GM18519 (cell line): ENCODE results near the gene PCDH1.
A peak's percentile ranks its signal among the peaks of the same experiment; 100 is the strongest.

ENCODE experiments used
- ATAC-seq: cut with Tn5 transposase; IDR thresholded peaks from one replicate; pipeline ENCODE4 v1.9.1; 2021; ENCODE audit warnings: mild to moderate bottlenecking, moderate library complexity; ENCODE audit not compliant: unreplicated experiment, low FRiP score

PCDH1 gene

GRCh38 chr5:141857226-141857625, 21.0 kb downstream of the PCDH1 start:
- no peak for ATAC-seq

DNA sequence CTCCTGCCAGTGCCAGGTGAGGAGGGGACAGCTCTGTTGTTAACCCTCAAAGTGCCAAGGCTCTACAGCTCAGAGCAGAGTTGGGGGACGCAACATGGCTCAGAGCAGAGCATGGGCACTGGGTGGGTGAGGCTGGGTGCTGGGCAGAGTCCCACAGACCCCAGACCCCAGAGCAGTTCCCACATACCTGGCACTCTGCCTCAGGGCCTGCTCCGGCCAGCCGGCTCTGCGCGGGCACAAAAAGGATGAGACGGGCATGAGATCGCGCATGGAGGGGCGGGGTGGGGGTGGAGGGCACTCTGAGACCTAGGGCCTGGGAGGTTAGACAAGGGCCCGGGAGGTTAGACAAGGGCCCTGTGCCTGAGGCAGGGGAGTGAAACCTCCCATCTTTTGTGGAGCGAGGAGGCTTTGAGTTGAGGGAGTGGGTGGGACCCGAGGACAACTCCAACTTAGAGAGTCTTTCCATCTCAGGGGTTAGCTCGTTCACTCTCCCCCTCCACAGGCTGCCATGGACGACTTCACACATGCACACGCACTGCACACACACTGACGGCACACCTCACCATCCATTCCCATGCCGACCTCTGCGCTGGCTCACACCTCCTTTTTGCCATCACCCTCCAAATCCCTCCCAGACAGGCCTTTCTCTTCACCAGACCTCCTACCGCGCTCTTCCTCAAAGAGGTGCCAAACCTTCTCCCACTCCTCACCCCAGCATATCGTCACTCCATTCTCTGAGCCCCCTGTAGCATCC, 22.0 kb downstream of the PCDH1 start:
- no peak for ATAC-seq

DNA sequence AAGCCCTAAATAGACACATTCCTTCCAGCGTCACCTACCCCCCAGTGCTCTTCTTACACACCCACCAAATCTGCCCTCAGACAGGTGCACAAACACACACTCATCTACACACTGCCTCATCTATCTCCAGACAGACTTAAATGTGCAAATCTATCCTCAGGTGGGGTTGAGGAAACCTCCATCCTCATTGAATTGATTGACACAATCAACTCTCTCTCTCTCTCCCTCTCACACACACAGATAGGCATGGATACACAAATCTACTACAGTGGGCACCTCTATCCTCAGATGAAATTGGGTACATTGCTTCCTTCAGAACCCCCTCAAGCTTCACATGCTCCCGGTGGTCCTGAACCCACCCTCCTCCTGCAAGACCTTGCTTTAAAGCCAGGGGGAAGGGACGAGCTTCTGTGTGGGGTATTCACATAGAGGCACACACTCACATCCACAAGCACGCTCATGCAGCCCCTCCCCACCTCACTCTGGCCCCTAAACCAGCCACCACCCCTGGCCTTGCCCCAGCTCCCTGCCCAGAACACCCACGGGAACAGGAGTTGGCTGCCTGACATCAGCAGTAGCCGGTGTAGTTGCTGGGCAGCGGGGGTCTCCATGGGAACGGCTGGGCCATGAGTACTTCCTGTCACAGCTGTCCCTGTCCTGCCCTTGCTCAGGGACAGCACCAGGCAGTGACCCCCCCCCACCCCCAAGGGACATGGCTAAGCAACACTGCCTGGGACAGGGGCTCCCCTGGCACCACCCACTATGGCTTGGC, 22.8 kb downstream of the PCDH1 start:
- no peak for ATAC-seq

- ATAC-seq: no peak
Observed at GRCh38 chr5:141853895-141854626, 24.1 kb downstream of the PCDH1 start.

DNA sequence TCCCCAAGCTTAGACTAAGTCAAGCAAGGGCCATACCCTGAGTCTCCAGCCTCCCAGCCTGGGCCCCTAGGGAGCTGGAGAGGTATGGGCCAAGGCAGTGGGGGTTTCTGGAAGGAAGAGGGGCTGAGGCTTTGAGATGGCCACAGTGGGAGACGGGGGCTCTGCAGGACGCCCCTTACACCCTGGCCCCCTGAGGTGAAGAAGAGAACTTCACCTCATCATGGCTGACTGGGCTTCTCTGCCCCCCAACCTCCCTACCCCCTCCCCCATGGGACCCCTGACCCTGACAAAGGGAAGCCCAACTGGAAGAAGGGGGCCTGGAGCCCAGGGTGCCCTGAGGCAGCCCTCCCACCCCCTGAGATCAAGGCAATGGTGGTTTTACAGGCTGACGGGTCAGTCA, 25.8 kb downstream of the PCDH1 start:
- ATAC-seq: no peak

- no peak for ATAC-seq
Observed at GRCh38 chr5:141851195-141851874, 26.9 kb downstream of the PCDH1 start.

DNA sequence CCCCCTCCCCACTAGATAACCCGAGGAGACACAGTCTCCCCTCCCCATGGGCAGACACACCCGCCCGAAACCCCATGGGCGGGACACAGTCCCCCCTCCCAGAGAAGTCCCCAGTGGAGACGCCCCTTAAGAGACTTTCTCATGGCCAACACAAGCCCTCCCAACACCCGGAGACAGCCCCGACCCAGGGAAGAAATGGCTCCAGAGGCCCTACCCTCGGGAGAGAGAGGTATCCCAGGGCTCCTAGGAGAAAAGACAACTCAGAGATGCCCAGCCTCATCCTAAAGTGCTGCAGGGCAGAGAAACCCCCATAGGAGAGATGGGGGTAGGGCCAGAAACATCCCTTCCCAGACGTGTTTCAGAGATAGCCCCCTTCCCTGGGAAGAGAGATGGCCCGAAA, 27.4 kb downstream of the PCDH1 start:
- no peak for ATAC-seq

DNA sequence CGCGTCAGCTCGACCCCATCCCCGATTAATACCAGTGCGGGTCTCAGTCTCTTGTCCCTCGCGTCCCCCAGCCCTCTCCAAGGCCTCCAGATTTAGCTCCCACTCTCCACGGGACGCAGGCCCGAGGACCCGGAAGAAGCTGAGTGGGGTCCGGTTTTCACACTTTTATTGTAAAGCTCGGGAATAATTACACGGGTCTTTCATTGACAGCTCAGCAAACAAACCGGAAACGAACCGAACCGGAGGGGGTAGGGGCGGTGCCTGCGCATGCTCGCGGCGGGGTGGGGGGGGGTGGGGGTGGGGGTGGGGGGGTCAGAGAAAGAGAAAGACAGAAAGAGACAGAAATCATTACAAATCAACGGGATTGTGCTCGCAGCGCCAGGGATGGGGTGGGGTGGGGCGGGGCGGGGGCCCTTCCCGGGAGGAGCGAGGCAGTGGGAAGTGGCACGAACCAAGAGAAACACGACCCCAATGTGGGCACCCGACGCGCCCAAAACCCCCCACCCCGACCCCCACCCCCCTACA, 27.9 kb downstream of the PCDH1 start:
- no peak for ATAC-seq

DNA sequence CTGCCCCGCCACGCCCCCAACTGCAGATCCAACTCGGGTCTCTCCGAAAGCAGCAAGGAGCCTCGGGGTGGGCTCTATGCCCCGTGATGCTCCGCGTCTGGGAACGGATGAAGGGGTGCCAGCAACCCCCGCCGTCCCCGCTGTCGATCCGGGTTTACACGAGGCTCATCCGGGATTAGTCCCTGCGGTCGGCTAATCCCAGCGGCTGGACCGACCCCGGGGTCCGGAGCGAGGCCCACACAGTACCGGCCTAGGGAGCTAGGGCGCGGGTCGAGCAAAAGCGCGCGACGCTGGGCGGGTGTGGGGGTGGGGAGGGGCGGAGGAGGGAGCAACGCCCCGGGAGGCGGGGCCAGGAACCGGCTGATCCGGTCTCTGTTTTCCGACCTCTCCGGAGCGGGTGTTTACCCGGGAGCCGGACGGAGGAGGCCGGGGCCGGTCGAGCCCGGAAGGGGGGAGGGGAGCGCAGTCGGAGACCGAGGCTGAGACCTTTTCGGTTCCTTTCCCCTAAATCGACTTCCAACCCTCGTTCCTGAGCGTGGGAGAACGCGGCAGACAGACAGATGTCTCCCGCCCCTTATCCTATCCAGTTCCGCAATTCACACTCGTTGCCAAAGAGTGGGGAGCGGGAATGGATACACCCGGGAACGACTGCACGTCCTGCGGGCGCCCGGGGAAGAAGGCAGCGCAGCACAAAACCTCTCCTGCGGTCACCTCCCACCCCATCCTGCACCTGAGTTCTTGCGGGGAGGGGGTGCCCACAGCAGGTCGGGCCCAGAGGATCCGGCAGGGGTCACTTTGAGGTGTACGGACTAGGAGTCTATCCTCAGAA, 28.6 kb downstream of the PCDH1 start:
- ATAC-seq: peak; percentile 58

GRCh38 chr5:141848744-141849414, 29.3 kb downstream of the PCDH1 start:
- ATAC-seq: peak; percentile 17

DNA sequence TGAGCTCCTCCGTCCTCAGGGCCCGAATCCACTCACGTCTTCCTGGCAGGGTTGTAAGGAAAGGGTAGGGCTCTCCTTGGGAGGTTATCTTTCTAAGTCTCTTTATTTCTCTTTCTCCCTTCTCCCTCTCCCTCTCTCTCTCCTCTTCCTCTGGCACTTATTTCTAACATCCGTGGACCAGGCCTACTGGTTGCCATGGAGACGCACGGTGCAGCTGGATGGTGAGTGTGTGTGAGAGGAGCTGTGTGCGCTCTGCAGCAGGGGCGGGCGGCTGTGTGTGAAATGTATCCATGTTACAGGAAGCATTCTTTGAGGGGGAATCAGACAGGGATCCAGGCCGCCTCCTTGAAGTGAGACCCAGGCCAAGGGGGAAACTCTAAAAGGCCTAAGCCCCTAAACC, 32.2 kb downstream of the PCDH1 start:
- ATAC-seq: no peak

DNA sequence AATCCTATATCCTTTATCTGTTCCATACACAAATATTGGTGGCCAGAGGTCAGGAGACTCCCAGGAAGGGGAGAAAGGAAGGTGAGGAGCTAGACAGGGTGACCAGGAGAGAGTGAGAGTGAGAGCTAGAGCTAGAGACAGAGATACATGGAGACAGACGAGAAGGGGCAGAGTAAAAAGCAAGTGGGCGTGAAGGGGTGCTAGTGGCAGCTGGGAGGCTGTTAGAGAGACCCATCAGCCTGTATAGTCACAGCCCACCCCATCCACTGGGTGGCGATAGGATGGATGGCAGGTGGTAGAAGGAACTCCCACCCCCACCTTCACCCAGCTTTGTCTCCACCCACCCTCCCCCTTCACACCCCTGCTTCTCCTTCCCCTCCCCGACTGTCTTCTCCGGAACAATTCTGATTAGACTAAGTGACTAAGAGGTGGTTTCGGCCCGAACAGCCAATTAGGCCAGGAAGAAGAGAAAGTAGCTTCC, 32.8 kb downstream of the PCDH1 start:
- ATAC-seq: no peak

- ATAC-seq: no peak
Observed at GRCh38 chr5:141844414-141845097, 33.7 kb downstream of the PCDH1 start.

GRCh38 chr5:141843156-141843927, 34.9 kb downstream of the PCDH1 start:
- no peak for ATAC-seq

DNA sequence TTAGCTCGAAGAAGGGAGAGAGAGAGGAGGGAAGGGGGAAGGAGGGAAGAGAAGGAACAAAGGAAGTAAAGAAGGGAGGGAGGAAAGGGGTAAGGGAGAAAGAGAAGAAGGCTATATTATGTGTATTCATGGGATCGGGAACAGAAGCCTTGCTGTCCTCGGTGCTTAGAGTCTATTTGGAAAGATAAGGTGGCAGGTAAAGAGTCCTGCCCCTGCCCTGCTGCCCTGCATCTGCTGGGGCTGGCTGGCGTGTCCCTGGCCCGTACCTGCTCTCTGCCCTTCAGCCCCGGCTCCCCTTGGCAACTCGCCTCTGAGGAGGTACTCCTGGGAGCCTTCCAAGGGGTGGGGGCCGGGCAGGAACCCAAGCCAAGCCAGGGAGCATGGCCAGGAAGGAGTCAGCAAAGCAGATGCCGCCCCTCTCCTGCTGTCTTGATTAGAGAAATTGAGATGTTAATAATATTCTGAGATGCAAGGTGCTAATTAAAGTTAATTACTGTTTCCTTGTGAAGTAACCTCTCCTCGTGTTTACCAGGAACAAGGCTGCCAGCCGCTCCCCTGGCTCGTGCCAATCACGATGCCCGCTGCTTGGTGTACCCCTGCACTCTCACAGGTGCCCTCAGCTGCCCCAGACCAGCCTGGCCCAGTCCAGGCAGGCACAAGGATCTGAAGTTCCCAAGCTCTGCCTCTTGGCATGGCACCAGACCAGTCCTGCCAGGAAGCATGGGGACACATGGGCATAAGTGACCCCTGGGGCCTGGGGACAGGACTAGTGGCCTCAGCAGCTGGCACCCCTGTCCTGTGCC, 36.6 kb downstream of the PCDH1 start:
- no peak for ATAC-seq

- no peak for ATAC-seq
Observed at GRCh38 chr5:141840826-141841360, 37.3 kb downstream of the PCDH1 start.
